DND-41 (cell line): ENCODE measurements around the gene FUOM.

Source experiments
- ATAC-seq: fragments of 200-7000 bp; cut with Tn5 transposase; 3 replicates; pipeline ENCODE4 v1.9.1; 2021; ENCODE audit warnings: low read depth; ENCODE audit not compliant: insufficient read depth
- DNase-seq: peaks from one replicate; pipeline ENCODE4 v3.0.0-alpha.2; 2020
- H2AFZ ChIP-seq: 2 replicates; pipeline ENCODE4 v1.6.0; 2012; ENCODE audit warnings: low read depth, low read length
- H3K27ac ChIP-seq: 2 replicates; pipeline ENCODE4 v1.5.1; 2012; ENCODE audit warnings: low read length, inconsistent platforms
- H3K27me3 ChIP-seq: fragments of 200-600 bp; sonication (generic); 2 replicates; pipeline ENCODE4 v1.6.0; 2012; ENCODE audit warnings: low read length, mild to moderate bottlenecking, inconsistent platforms; ENCODE audit not compliant: insufficient read depth, poor library complexity
- H3K36me3 ChIP-seq: 2 replicates; pipeline ENCODE4 v1.5.1; 2012; ENCODE audit warnings: low read length, inconsistent platforms; ENCODE audit not compliant: insufficient read depth
- H3K4me1 ChIP-seq: 2 replicates; pipeline ENCODE4 v1.5.1; 2012; ENCODE audit warnings: mild to moderate bottlenecking, low read length; ENCODE audit not compliant: insufficient read depth
- H3K4me2 ChIP-seq: 2 replicates; pipeline ENCODE4 v1.6.0; 2012; ENCODE audit warnings: mild to moderate bottlenecking, moderate library complexity, low read length, inconsistent platforms; ENCODE audit not compliant: insufficient read depth
- H3K4me3 ChIP-seq, 2 experiments: fragments of 200-600 bp in 1 of 2; shearing (Covaris generic) in 1 of 2; 2 replicates each; pipeline ENCODE4 v1.5.1; 2012 to 2016; ENCODE audit warnings: inconsistent platforms in 2 of 2, low read length in 2 of 2, mild to moderate bottlenecking in 2 of 2, low read depth in 1 of 2, moderate library complexity in 1 of 2
- H3K79me2 ChIP-seq: 2 replicates; pipeline ENCODE4 v1.6.0; 2012; ENCODE audit warnings: low read length, inconsistent platforms; ENCODE audit not compliant: insufficient read depth
- H3K9ac ChIP-seq: 2 replicates; pipeline ENCODE4 v1.6.0; 2012; ENCODE audit warnings: low read depth, mild to moderate bottlenecking, inconsistent platforms, low read length, moderate library complexity
- H3K9me3 ChIP-seq: 2 replicates; pipeline ENCODE4 v1.5.1; 2012; ENCODE audit warnings: low read length, moderate library complexity, mild to moderate bottlenecking, inconsistent platforms; ENCODE audit not compliant: insufficient read depth, severe bottlenecking
- H4K20me1 ChIP-seq: 2 replicates; pipeline ENCODE4 v1.6.0; 2012; ENCODE audit warnings: low read length; ENCODE audit not compliant: insufficient read depth
- EZH2 ChIP-seq: IDR thresholded peaks from 3 replicates; pipeline ENCODE4 v1.6.1; 2012; ENCODE audit warnings: borderline replicate concordance, low read depth, mild to moderate bottlenecking, moderate library complexity, low read length, inconsistent platforms; ENCODE audit not compliant: severe bottlenecking
- TF ChIP-seq, protein P1 (sequence below): IDR thresholded peaks from 2 replicates; pipeline ENCODE4 v1.5.1; 2012; ENCODE audit warnings: borderline replicate concordance, low read length, moderate library complexity, mild to moderate bottlenecking; ENCODE audit not compliant: poor library complexity, severe bottlenecking; ENCODE audit errors: extremely low read depth

FUOM gene

DNA sequence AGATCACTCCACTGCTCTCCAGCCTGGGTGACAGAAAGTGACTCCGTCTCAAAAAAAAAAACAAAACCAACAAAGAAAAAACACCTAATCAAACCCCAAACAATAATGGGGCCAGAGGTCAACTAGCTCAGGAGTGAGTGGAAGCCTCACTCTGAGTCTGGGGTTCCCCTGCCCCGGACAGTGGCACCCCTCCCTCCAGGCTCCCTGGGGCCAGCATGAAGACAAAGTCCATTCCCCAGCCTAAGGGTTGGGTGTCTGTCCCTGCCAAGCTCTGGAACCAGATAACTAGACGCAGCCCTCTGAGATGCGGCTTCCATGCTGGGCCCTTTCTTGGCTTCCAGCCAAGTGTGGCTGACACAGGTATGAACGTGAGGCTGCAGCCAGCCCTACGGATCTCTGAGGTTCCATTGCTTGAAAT, 1.7 kb upstream of the FUOM start:
- Histone ChIP-seq H3K36me3 (peaks cover 22% of the 10 kb centered on the region), H3K79me2 (no peaks in the 10 kb centered on the region), H3K9me3 (no peaks in the 10 kb centered on the region), H3K4me2 (no peak overlapping the region), H2AFZ (no peak overlapping the region), H3K27ac (no peak overlapping the region), H3K4me1 (peaks cover 11% of the 10 kb centered on the region), H3K4me3 (no peak overlapping the region), H3K27me3 (no peaks in the 10 kb centered on the region), H4K20me1 (0 out of 2 replicates have a peak, but pooled peaks cover 5% of the 10 kb centered on the region), H3K9ac (no peak overlapping the region)
- TF ChIP-seq, protein P1, sequence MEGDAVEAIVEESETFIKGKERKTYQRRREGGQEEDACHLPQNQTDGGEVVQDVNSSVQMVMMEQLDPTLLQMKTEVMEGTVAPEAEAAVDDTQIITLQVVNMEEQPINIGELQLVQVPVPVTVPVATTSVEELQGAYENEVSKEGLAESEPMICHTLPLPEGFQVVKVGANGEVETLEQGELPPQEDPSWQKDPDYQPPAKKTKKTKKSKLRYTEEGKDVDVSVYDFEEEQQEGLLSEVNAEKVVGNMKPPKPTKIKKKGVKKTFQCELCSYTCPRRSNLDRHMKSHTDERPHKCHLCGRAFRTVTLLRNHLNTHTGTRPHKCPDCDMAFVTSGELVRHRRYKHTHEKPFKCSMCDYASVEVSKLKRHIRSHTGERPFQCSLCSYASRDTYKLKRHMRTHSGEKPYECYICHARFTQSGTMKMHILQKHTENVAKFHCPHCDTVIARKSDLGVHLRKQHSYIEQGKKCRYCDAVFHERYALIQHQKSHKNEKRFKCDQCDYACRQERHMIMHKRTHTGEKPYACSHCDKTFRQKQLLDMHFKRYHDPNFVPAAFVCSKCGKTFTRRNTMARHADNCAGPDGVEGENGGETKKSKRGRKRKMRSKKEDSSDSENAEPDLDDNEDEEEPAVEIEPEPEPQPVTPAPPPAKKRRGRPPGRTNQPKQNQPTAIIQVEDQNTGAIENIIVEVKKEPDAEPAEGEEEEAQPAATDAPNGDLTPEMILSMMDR: no peak
- no peak for TF ChIP-seq EZH2
- DNase-seq (no peak), ATAC-seq (no peak)

DNA sequence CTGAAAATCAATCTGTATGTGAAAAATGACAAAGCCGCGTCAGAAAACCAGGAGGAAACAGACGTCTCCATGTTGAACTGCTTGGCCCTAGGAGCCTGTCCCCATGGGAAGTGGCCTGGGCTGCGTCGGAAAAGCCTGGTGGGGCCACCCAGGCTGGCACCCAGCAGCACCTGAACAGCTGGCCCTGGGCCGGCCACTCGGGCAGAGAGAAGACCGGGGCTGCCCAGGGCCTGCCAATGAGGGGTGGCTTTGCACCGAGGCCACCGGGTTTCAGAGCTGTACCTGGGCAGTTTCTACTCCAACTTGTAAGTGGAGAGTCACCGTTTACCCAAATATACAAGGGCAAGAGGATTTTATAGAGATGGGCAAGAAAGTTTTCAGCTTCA, 1.1 kb upstream of the FUOM start:
- DNase-seq: no peak
- Histone ChIP-seq H3K27me3 (no peaks in the 10 kb centered on the region), H4K20me1 (0 out of 2 replicates have a peak, but pooled peaks cover 5% of the 10 kb centered on the region), H3K4me3 (no peak overlapping the region), H3K9ac (no peak overlapping the region), H3K9me3 (no peaks in the 10 kb centered on the region), H3K79me2 (no peaks in the 10 kb centered on the region), H3K4me2 (no peak overlapping the region), H3K4me1 (peaks cover 11% of the 10 kb centered on the region), H2AFZ (no peak overlapping the region), H3K36me3 (peaks cover 18% of the 10 kb centered on the region), H3K27ac (no peak overlapping the region)
- no peak for ATAC-seq
- TF ChIP-seq, protein P1: no peak
- TF ChIP-seq EZH2: no peak

DNA sequence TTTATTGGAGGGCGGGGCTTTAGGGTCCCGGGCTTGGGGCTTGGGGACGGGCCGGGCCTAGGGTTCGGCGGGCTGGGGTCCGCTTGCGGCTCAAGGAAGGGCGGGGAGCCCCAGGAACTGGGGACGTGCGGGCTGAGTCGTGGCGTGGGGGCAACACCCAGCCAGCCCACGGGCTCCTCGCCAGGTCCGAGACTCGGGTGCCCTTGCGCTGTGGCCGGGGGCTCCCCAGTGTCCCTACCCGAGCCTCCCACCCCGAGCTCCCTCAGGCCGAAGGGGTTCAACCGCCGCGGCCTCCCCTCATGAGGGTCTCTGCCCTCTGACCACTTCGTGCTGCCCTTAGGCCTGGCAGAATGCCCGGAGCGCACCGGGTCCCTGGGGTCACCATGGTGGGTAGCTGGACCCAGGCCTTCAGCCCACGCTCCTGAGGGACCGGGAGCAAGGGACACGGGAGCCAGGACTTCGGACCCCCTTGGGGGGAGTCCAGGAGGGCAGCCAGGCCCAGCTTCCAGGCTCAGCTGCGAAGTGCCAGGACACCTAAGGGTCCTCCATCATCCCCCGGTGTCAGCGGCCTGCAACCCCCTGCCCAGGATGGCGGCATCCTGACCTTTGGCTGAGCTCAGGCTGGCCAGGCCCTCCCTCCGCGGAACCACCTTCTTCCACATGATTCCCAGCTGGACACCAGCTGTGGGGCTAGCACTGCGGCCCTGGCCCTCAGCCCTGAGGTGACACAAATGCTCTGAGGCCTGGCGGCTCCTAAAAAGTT, 524 bp upstream of the FUOM start:
- Histone ChIP-seq H2AFZ (no peak overlapping the region), H3K4me3 (no peak overlapping the region; a peak in 1 of 4 replicates), H3K9me3 (no peaks in the 10 kb centered on the region), H3K27me3 (no peaks in the 10 kb centered on the region), H3K36me3 (peaks cover 14% of the 10 kb centered on the region), H4K20me1 (0 out of 2 replicates have a peak, but pooled peaks cover 5% of the 10 kb centered on the region), H3K9ac (no peak overlapping the region), H3K27ac (no peak overlapping the region), H3K4me1 (peaks cover 11% of the 10 kb centered on the region), H3K4me2 (no peak overlapping the region), H3K79me2 (no peaks in the 10 kb centered on the region)
- ATAC-seq: 0 out of 3 replicates have a peak, but pooled peaks have one; percentile 1
- no peak for DNase-seq
- TF ChIP-seq EZH2: no peak
- TF ChIP-seq, protein P1: no peak
